CD4-positive, alpha-beta T cell treated with Interleukin-6 for 4 hours (primary cell): ENCODE data around the gene KRT6C.
"Not testable (repeated sequence)": the region's sequence is repeated elsewhere in the genome, so short reads cannot be mapped to it uniquely, and the experiment has no call there.

Source experiments
- DNase-seq: peaks from one replicate; pipeline ENCODE4 v3.0.0-alpha.2; 2020; ENCODE audit warnings: mixed read lengths

Gene KRT6C

GRCh38 chr12:52499806-52500560, 26.4 kb upstream of the KRT6C start:
- no peak for DNase-seq

GRCh38 chr12:52498946-52499345, 25.3 kb upstream of the KRT6C start:
- DNase-seq, result no peak

- no peak for DNase-seq
These were observed 24.4 kb upstream of the KRT6C start for GRCh38 chr12:52497975-52498374.

DNA sequence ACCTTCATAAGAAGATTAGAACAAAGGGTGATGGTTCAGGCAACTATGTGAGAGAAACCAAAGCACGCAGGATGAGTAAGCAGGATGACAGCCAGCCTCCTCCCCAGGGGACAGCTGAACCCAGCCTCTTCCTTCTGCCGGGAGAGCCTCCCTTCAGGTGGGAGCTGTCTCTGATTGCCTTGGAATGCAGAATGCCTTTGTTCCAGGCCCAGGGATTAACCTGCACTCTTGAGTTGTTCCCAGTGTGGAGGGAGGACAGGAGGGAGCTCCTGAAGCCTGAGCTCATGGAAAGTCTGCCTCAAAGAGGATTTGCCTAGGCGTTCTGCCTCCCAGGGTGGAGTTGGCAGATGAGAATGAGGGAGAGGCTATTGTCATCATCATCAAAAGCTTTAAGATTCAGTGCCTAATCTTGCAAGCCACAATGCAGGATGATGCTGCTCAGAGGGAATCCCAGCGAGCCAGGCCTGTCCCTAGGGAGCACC, 23.0 kb upstream of the KRT6C start:
- DNase-seq, result no peak

GRCh38 chr12:52496054-52496453, 22.4 kb upstream of the KRT6C start:
- DNase-seq, result no peak

GRCh38 chr12:52495389-52495788, 21.8 kb upstream of the KRT6C start:
- DNase-seq, result no peak

DNA sequence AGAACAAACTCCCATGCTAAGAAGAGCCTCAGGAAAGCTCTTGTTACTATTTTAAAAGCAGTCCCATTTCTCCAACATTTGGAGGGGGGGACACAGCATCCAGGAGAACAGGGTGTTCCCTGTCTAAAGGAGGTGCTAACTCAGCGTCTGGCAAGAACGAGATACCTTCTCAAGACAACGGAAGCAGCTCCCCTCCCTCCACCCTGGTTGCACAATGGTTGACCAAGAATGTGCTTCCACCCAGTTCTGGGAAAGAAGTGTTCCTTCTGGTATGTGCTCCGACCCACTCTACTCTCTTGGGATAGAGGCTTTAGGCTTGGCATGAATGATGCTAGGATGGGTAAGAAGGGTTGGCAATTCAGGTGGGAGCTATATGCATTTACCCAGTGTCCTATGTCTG, 20.9 kb upstream of the KRT6C start:
- DNase-seq, result no peak

- no peak for DNase-seq
These were observed 20.5 kb upstream of the KRT6C start for GRCh38 chr12:52494100-52494499.

- no peak for DNase-seq
These were observed 19.6 kb upstream of the KRT6C start, which contains the start of gene KRT6A for GRCh38 chr12:52493172-52493571. Gene KRT6A (minus strand): TSS chr12:52493257. CDS start chr12:52493188, 69 bp downstream.

GRCh38 chr12:52492405-52492804, 18.8 kb upstream of the KRT6C start:
- not testable (repeated sequence) for DNase-seq

GRCh38 chr12:52491495-52491894, 17.9 kb upstream of the KRT6C start:
- not testable (repeated sequence) for DNase-seq

GRCh38 chr12:52488736-52489135, 15.1 kb upstream of the KRT6C start:
- no peak for DNase-seq

GRCh38 chr12:52487744-52488443, 14.3 kb upstream of the KRT6C start:
- DNase-seq, result not testable (repeated sequence)

GRCh38 chr12:52487211-52487610, 13.6 kb upstream of the KRT6C start:
- no peak for DNase-seq

- no peak for DNase-seq
These were observed 12.8 kb upstream of the KRT6C start for GRCh38 chr12:52486166-52487105.

DNA sequence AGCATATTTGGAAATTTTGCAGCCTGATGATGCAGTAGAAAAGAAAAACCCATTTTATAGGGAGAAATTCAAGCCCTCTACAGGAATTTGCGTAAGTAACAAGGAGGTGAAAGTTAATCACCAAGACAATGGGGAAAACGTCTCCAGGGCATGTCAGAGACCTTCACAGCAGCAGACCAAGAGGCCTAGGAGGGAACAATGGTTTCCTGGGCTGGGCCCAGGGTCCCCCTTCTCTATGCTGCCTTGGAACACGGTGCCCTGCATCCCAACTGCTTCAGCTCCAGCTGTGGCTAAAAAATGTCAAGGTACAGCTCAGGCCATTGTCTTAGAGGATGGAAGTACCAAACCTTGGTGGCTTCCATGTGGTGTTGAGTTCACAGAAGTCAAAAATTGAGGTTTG, 6.5 kb upstream of the KRT6C start:
- no peak for DNase-seq

- no peak for DNase-seq
These were observed 4.0 kb upstream of the KRT6C start for GRCh38 chr12:52477651-52478050.

DNA sequence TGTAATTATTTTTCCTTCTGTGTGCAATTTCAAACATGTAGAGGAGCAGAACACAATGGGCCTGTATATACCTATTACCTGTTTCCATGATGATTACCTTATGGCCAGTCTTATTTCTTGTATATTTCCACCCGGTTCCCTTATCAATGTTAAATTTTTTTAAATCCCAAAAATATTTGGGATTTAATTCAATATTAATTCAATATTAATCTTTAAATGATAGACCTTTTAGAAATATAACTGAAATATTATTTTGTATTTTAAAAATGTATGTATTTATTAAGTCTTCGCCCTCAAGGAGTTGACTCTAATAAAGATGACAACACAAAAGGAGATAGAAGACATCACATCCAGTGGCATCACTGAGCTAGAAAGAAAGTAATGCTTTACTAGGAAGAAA, 607 bp upstream of the KRT6C start:
- no peak for DNase-seq

DNA sequence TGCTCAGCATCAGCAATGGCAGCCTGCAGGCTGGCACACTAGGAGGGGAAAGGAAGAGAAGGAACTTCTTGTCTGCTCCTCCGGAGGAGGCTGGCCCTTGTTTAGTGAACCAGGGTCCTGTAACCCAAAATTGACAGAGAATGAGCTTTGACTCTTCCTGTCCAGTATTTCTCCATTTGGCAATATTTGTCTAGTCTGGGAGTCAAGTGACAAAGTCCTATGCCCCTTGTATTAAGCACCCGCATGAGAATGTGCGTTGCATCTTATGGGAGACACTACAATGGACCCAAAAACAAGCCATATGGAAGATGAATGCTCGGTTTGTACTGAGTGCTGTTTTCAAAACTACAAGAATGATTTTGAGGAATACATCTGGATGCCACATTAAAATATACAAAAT, 3.8 kb downstream of the KRT6C start:
- DNase-seq, result no peak

DNA sequence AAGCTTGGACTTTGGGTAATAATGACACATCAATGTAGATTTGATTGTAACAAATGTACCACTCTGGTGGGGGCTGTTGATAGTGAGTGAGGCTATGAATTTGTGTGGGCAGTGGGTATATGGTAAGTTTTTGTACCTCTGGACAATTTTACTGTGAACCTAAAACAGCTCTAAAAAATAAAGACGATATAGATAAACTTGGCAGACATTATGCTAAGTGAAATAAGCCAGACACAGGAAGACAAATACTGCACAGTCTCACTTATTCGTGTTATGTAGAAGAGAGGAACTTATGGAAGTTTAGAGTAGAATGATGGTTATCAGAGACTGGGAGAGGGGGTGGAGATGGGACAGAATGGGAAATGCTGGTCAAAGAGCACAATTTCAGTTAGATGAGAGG, 8.7 kb downstream of the KRT6C start:
- DNase-seq, result no peak

- no peak for DNase-seq
These were observed 11.9 kb downstream of the KRT6C start for GRCh38 chr12:52461693-52462092.

DNA sequence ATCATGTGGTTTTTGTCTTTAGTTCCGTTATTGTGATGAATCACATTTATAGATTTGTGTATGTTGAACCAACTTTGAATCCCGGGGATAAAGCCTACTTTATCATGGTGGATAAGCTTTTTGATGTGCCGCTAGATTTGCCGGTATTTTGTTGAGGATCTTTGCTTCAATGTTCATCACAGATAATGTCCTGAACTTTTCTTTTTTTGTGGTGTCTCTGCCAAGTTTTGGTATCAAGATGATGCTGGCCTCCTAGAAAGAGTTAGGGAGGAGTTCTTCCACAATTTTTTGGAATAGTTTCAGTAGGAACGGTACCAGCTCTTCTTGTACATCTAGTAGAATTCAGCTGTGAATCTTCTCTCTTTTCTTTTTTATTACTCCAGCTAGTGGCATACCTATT, 14.7 kb downstream of the KRT6C start:
- no peak for DNase-seq

GRCh38 chr12:52455821-52456220, 17.8 kb downstream of the KRT6C start:
- DNase-seq, result no peak
